CD4-positive, alpha-beta T cell treated with Interleukin-6 at 100 ng/mL for 8 hours (primary cell): ENCODE data around the gene CKS2.
"Not testable (repeated sequence)": the region's sequence is repeated elsewhere in the genome, so short reads cannot be mapped to it uniquely, and the experiment has no call there.

Experiments used
- DNase-seq: peaks from one replicate; pipeline ENCODE4 v3.0.0-alpha.2; 2020; ENCODE audit warnings: mixed read lengths, low spot score

Gene CKS2

DNA sequence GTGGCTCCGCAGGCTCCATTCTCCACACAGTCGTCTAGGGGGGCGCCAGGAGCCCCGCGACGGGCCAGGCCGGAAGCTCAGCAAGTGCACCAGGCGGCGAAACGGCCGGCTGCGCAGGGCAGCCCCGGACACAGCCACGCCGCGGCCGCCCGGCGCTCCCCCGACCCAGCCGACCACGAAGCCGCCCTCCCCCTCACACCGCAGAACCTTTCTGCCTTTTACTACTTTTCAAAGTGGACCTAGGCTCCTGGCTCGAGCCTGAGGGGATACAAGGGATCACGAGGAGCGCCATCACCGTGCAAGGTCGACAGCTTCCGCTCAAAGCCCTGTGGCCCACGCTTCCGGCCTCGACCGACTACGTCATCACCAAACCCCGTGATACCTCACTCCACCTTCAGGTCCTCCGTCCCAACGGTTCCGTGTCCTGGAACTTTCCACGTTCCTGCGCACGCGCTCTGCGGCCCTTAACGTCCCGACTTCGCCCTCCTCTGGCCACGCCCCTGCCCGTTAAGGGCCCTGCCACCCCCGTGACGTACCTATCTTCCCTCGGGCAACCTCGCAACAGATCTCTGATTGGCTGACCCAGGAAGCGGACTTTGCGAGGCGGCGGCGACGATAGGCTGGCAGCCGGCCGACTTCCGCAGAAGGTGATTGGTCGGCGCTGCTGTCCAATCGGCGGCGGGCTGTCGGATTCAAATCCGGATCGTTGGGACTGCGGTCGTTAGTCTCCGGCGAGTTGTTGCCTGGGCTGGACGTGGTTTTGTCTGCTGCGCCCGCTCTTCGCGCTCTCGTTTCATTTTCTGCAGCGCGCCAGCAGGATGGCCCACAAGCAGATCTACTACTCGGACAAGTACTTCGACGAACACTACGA is at the start of gene CKS2:
Gene CKS2 (plus strand): TSS at position 721 of the 871 bp plus-strand sequence. CDS start 98 bp downstream, at position 819.
- DNase-seq = peak; percentile 100

- no peak for DNase-seq
These were observed 37.3 kb upstream of the CKS2 start for GRCh38 chr9:89273528-89274279.

- no peak for DNase-seq
These were observed 36.2 kb upstream of the CKS2 start for GRCh38 chr9:89274838-89275237.

DNA sequence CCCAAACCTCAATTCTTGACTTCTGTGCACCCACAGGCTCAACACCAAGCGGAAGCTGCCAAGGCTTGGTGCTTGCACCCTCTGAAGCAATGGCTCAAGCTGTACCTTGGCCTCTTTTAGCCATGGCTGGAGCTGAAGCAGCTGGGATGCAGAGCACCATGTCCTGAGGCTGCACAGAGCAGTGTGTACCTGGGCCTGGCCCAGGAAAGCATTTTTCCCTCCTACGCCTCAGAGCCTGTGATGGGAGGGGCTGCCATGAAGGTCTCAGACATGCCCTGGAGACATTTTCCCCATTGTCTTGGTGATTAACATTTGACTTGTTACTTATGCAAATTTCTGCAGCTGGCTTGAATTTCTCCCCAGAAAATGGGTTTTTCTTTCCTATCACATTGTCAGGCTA is 35.0 kb upstream of the CKS2 start:
- not testable (repeated sequence) for DNase-seq

GRCh38 chr9:89277043-89277442 is 34.0 kb upstream of the CKS2 start:
- no peak for DNase-seq

DNA sequence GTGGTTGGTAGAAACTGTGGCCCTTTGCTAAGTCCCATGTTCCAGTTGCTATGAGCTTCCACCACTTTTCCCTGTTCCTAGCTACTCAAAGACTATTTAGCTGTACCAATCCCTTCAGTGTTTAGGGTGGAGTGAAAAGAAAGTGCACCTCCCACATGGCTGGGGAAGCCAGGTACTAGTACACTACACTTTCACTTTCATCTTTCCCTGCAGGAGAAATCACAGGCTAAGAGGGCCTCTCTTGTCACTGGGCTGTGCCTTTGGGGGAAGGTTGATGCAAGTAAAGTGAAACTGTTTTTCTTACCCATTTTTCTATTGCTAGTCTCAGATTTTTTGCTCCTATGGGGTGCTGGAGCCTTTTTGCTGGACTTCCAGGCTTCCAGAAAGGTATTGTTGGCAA is 33.5 kb upstream of the CKS2 start:
- DNase-seq = peak; percentile 8

GRCh38 chr9:89278551-89278950 is 32.4 kb upstream of the CKS2 start:
- DNase-seq = no peak

- DNase-seq = no peak
These were observed 31.8 kb upstream of the CKS2 start for GRCh38 chr9:89278997-89279739.

DNA sequence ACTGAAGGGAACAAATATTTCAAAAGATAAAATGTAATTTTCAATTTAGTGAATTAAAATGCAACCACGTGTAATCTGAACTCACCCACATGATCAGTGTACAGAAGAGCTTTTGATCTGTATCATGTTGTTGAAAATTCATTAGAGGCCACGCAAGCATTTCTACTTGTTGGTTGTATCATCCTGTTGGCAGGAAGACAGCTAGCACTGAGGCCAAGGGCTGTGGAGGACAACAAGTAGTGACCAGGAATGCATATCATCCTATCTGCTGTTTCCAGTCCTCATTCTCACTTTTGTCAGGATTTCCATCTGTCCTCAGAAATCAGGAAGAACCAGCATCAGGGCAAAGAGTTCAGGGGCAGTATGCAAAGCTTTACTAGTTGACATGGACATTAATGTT is 29.9 kb upstream of the CKS2 start:
- no peak for DNase-seq

- DNase-seq = not testable (repeated sequence)
These were observed 28.6 kb upstream of the CKS2 start for GRCh38 chr9:89282248-89282968.

- no peak for DNase-seq
These were observed 26.9 kb upstream of the CKS2 start for GRCh38 chr9:89284076-89284475.

GRCh38 chr9:89291741-89292140 is 19.3 kb upstream of the CKS2 start:
- DNase-seq = no peak

DNA sequence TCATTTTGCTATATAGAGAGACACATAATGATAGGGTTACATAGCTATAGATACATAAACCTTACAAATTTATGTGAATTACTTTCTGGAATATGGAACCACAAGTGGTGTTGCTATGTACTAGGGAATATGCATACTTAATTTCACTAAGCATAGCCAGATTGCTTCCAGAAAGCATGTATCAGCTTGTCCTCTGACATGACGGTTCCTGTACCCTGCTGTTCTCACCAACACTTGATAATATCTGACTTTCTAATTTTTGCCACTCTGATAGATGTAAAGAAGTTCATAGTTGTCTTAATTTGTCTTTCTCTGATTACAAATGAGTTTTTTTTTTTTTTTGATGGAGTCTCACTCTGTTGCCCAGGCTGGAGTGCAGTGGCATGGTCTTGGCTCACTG is 18.0 kb upstream of the CKS2 start:
- no peak for DNase-seq

GRCh38 chr9:89295400-89295799 is 15.6 kb upstream of the CKS2 start:
- no peak for DNase-seq

- DNase-seq = not testable (repeated sequence)
These were observed 9.0 kb upstream of the CKS2 start for GRCh38 chr9:89301996-89302395.

- DNase-seq = no peak
These were observed 6.8 kb upstream of the CKS2 start for GRCh38 chr9:89304020-89304833.

GRCh38 chr9:89304834-89305188 is 6.2 kb upstream of the CKS2 start:
- no peak for DNase-seq

GRCh38 chr9:89305868-89306267 is 5.1 kb upstream of the CKS2 start:
- DNase-seq = no peak

DNA sequence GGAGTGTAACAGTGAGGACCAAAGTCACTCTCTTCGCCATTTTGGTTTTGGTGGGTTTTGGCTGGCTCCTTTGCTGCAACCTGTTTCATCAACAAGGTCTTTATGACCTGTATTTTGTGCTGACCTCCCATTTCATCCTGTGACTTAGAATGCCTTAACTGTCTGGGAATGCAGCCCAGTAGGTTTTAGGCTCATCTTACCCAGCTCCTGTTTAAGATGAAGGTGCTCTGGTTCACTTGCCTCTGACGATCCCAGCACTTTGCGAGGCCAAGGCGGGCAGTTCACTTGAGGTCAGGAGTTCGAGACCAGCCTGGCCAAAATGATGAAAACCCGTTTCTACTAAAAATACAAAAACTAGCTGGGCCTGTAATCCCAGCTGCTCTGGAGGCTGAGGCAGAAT is 1.8 kb upstream of the CKS2 start:
- no peak for DNase-seq

DNA sequence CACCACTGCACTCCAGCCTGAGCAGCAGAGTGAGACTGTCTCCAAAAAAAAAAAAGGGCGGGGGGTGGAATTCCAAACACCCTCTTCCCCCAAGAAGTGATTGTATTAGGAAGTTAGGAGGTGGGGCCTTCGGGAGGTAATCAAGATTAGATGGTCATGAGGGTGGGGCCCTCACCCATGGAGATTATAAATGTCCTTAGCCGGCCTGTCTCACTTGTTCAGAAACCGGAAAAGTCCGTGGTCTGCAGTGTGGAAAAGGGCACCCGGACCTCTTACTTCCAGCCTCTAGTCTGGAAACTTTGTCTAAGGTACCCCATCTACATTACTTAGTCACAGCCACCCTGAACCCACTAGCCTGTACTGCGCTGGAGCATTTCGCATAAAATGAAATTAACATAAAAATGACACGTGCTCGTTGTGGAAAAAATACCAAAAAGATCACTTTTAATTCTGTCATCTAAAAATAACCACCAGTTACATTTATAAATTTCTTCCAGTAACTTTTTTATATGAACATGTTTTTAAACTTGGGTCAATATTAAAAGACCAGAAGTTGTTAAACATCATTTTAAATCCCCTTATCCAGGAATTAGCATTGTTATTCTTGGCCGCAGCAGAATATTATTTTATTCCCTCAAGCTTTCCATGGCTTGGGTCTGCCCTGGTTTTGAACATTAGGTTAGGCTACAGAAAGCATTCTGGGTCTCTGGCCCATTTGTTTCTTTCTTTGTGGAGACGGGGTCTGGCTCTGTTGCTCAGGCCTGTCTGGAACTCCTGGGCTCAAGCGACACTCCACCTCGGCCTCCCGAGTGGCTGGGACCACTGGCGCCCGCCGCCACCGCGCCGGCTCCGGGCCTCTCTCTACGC is 1.2 kb upstream of the CKS2 start:
- no peak for DNase-seq
